ENCODE data around the gene MINDY1.
A peak's percentile ranks its signal among the peaks of the same experiment; 100 is the strongest.

Gene MINDY1

GRCh38 chr1:151006327-151007052 is at the start of gene MINDY1:
MINDY1 (minus strand) TSS chr1:151006902; CDS start chr1:151002617, 4,285 bp downstream.
- DNase-seq (ENCODE audit: low spot score) = peak; percentile 93

- no peak for DNase-seq (ENCODE audit: low spot score)
These were observed 49.4 kb upstream of the MINDY1 start for GRCh38 chr1:151056149-151056548.

- DNase-seq (ENCODE audit: low spot score) = no peak
These were observed 48.9 kb upstream of the MINDY1 start for GRCh38 chr1:151055581-151055980.

- no peak for DNase-seq (ENCODE audit: low spot score)
These were observed 48.4 kb upstream of the MINDY1 start for GRCh38 chr1:151054971-151055547.

GRCh38 chr1:151051356-151052009 is 44.8 kb upstream of the MINDY1 start:
- DNase-seq (ENCODE audit: low spot score) = no peak

GRCh38 chr1:151050051-151050688 is 43.5 kb upstream of the MINDY1 start:
- no peak for DNase-seq (ENCODE audit: low spot score)

GRCh38 chr1:151049458-151049857 is 42.8 kb upstream of the MINDY1 start:
- DNase-seq (ENCODE audit: low spot score) = no peak

GRCh38 chr1:151048645-151049032 is 41.9 kb upstream of the MINDY1 start:
- DNase-seq (ENCODE audit: low spot score) = no peak

GRCh38 chr1:151047925-151048644 is 41.4 kb upstream of the MINDY1 start:
- DNase-seq (ENCODE audit: low spot score) = peak; percentile 42

GRCh38 chr1:151047591-151047924 is 40.9 kb upstream of the MINDY1 start, which contains the start of gene C1orf56:
C1orf56 (plus strand) TSS chr1:151047751; CDS start chr1:151047848, 97 bp downstream.
- DNase-seq (ENCODE audit: low spot score) = peak; percentile 77

- no peak for DNase-seq (ENCODE audit: low spot score)
These were observed 36.5 kb upstream of the MINDY1 start for GRCh38 chr1:151043163-151043562.

- DNase-seq (ENCODE audit: low spot score) = no peak
These were observed 32.8 kb upstream of the MINDY1 start for GRCh38 chr1:151039521-151039920.

- DNase-seq (ENCODE audit: low spot score) = no peak
These were observed 30.3 kb upstream of the MINDY1 start for GRCh38 chr1:151037032-151037431.

- DNase-seq (ENCODE audit: low spot score) = no peak
These were observed 29.7 kb upstream of the MINDY1 start, which contains the start of gene BNIPL for GRCh38 chr1:151036356-151036755. BNIPL (plus strand) TSS chr1:151036586; CDS start chr1:151036726, 140 bp downstream.

GRCh38 chr1:151035167-151035566 is 28.5 kb upstream of the MINDY1 start:
- no peak for DNase-seq (ENCODE audit: low spot score)

GRCh38 chr1:151032164-151032563 is 25.5 kb upstream of the MINDY1 start:
- no peak for DNase-seq (ENCODE audit: low spot score)

- DNase-seq (ENCODE audit: low spot score) = no peak
These were observed 19.8 kb upstream of the MINDY1 start for GRCh38 chr1:151026460-151026859.

GRCh38 chr1:151024540-151025146 is 17.9 kb upstream of the MINDY1 start:
- DNase-seq (ENCODE audit: low spot score) = peak; percentile 74

GRCh38 chr1:151013518-151013917 is 6.8 kb upstream of the MINDY1 start:
- DNase-seq (ENCODE audit: low spot score) = no peak

- DNase-seq (ENCODE audit: low spot score) = no peak
These were observed 6.2 kb upstream of the MINDY1 start for GRCh38 chr1:151012684-151013471.
